HL-60/S4 (cell line): ENCODE results near the gene HTR3E.
"Not testable (repeated sequence)": the region's sequence is repeated elsewhere in the genome, so short reads cannot be mapped to it uniquely, and the experiment has no call there.

Source experiments
- in situ Hi-C: fragments of 300-500 bp; cut with MboI; formaldehyde crosslinking; loops from 2 replicates; pipeline ENCODE4 v1.14.3; 2022; ENCODE audit warnings: low sequenced_read_pairs

HTR3E gene

GRCh38 chr3:184099806-184100686, 3.2 kb downstream of the HTR3E start:
- in situ Hi-C loops, result no loop called here

GRCh38 chr3:184110316-184110725, 13.5 kb downstream of the HTR3E start:
- in situ Hi-C loops, result no loop called here

GRCh38 chr3:184116017-184116416, 19.2 kb downstream of the HTR3E start:
- in situ Hi-C loops, result no loop called here

- in situ Hi-C loops, result no loop called here
These were observed 20.8 kb downstream of the HTR3E start for GRCh38 chr3:184117636-184118035.

- in situ Hi-C loops, result not testable (repeated sequence)
These were observed 24.2 kb downstream of the HTR3E start for GRCh38 chr3:184121031-184121430.

- in situ Hi-C loops, result no loop called here
These were observed 29.1 kb downstream of the HTR3E start for GRCh38 chr3:184126006-184126405.

GRCh38 chr3:184129012-184129411, 32.1 kb downstream of the HTR3E start:
- in situ Hi-C loops, result no loop called here

GRCh38 chr3:184132945-184133344, 36.1 kb downstream of the HTR3E start:
- in situ Hi-C loops, result no loop called here

GRCh38 chr3:184133840-184134745, 37.2 kb downstream of the HTR3E start:
- in situ Hi-C loops, result no loop called here

GRCh38 chr3:184134746-184135148, 37.9 kb downstream of the HTR3E start:
- in situ Hi-C loops, result no loop called here

GRCh38 chr3:184135149-184135910, 38.5 kb downstream of the HTR3E start, which contains the start of gene EIF2B5:
EIF2B5 (plus strand) TSS chr3:184135358; CDS start chr3:184135386, 28 bp downstream.
- in situ Hi-C loops, result no loop called here

- in situ Hi-C loops, result no loop called here
These were observed 39.0 kb downstream of the HTR3E start for GRCh38 chr3:184135911-184136260.

GRCh38 chr3:184140436-184140835, 43.6 kb downstream of the HTR3E start:
- in situ Hi-C loops, result no loop called here

GRCh38 chr3:184142199-184142598, 45.3 kb downstream of the HTR3E start:
- in situ Hi-C loops, result no loop called here

- in situ Hi-C loops, result no loop called here
These were observed 46.5 kb downstream of the HTR3E start for GRCh38 chr3:184143327-184143726.

- in situ Hi-C loops, result no loop called here
These were observed 47.6 kb downstream of the HTR3E start for GRCh38 chr3:184144505-184144904.

GRCh38 chr3:184145111-184145524, 48.3 kb downstream of the HTR3E start:
- in situ Hi-C loops, result no loop called here

- in situ Hi-C loops, result no loop called here
These were observed 48.9 kb downstream of the HTR3E start for GRCh38 chr3:184145751-184146270.

GRCh38 chr3:184148076-184148475, 51.2 kb downstream of the HTR3E start:
- in situ Hi-C loops, result no loop called here

- in situ Hi-C loops, result no loop called here
These were observed 52.3 kb downstream of the HTR3E start for GRCh38 chr3:184149123-184149522.

GRCh38 chr3:184149770-184150169, 52.9 kb downstream of the HTR3E start:
- in situ Hi-C loops, result not testable (repeated sequence)
